ENCODE measurements around the gene FEN1. TPM values are rescaled to one million over a fixed set of nuclear protein-coding genes. Genes with fewer than 3 reads are reported as not detected.

Gene FEN1
- total RNA-seq, 2 donors from 2014 or later = 2.6 to 3.4 TPM

- intact Hi-C loops (cut with DNase I) = no loop called here
- Histone ChIP-seq H3K27ac (peak overlapping the region; percentile 54 to 72 (median 68)), H3K9me3 (no peaks in the 10 kb centered on the region), H3K4me3 (no peak overlapping the region), H3K4me1 (peaks cover 32% of the 10 kb centered on the region), H3K27me3 (no peaks in the 10 kb centered on the region), H3K36me3 (replicated peaks in 1 of 2; ENCODE audit: insufficient read depth in 1 of 2, low read depth in 2 of 2) (peaks cover 0 to 6% of the 10 kb centered on the region in 2 donors)
- no peak for TF ChIP-seq CTCF (IDR thresholded peaks at IDR 0.05)
- ATAC-seq = peak; percentile 2
- 83 to 86% methylated on average over 11 to 13 of the region's 20 CpGs for WGBS, 2 donors
- DNase-seq = no peak
Measured at GRCh38 chr11:61769946-61770683, 22.6 kb upstream of the FEN1 start.

- intact Hi-C loops (cut with DNase I) = no loop called here
- TF ChIP-seq CTCF (IDR thresholded peaks at IDR 0.05) (no peak), POLR2A (IDR thresholded peaks at IDR 0.05) (no peak)
- no peak for DNase-seq
- H3K4me3 ChIP-seq = no peak overlapping the region
- ATAC-seq = no peak
- no peaks in the 10 kb centered on the region for H3K27me3 ChIP-seq
- peak overlapping the region in 2 of 4 donors; percentile 59 to 72 for H3K27ac ChIP-seq
- H3K36me3 ChIP-seq (replicated peaks in 1 of 2; ENCODE audit: insufficient read depth in 1 of 2, low read depth in 2 of 2) = peaks cover 0 to 6% of the 10 kb centered on the region in 2 donors
- H3K4me1 ChIP-seq = peaks cover 35% of the 10 kb centered on the region
- WGBS, 2 donors = 89 to 93% methylated on average over 10 to 15 of the region's 15 CpGs
- no peaks in the 10 kb centered on the region for H3K9me3 ChIP-seq
Measured at GRCh38 chr11:61771195-61771894, 21.4 kb upstream of the FEN1 start.

GRCh38 chr11:61771985-61772455 is 20.7 kb upstream of the FEN1 start:
- WGBS, 2 donors = 57 to 60% methylated on average over 1 to 7 of the region's 7 CpGs
- no peak for TF ChIP-seq POLR2A (IDR thresholded peaks at IDR 0.05)
- no peak for TF ChIP-seq CTCF (IDR thresholded peaks at IDR 0.05)
- H3K27me3 ChIP-seq = no peaks in the 10 kb centered on the region
- no peaks in the 10 kb centered on the region for H3K9me3 ChIP-seq
- H3K36me3 ChIP-seq (replicated peaks in 1 of 2; ENCODE audit: insufficient read depth in 1 of 2, low read depth in 2 of 2) = peaks cover 0 to 6% of the 10 kb centered on the region in 2 donors
- H3K4me1 ChIP-seq = peaks cover 42% of the 10 kb centered on the region
- no peak for DNase-seq
- no peak overlapping the region for H3K4me3 ChIP-seq
- intact Hi-C loops (cut with DNase I) = no loop called here
- H3K27ac ChIP-seq = peak overlapping the region in 2 of 4 donors; percentile 59 to 72
- ATAC-seq = no peak

GRCh38 chr11:61773356-61773755 is 19.4 kb upstream of the FEN1 start:
- WGBS, 2 donors = 88 to 89% methylated on average over 6 to 10 of the region's 10 CpGs
- TF ChIP-seq POLR2A (IDR thresholded peaks at IDR 0.05) (no peak), CTCF (IDR thresholded peaks at IDR 0.05) (no peak)
- Histone ChIP-seq H3K9me3 (no peaks in the 10 kb centered on the region), H3K36me3 (replicated peaks in 1 of 2; ENCODE audit: insufficient read depth in 1 of 2, low read depth in 2 of 2) (peaks cover 0 to 6% of the 10 kb centered on the region in 2 donors), H3K4me3 (no peak overlapping the region), H3K4me1 (peaks cover 50% of the 10 kb centered on the region), H3K27me3 (no peaks in the 10 kb centered on the region), H3K27ac (peak overlapping the region in 1 of 4 donors; percentile 72)
- DNase-seq (no peak), ATAC-seq (no peak)
- intact Hi-C loops (cut with DNase I) = no loop called here

Data from body of pancreas (tissue), 4 donors.